ENCODE measurements around the gene TTLL7.

TTLL7 gene

DNA sequence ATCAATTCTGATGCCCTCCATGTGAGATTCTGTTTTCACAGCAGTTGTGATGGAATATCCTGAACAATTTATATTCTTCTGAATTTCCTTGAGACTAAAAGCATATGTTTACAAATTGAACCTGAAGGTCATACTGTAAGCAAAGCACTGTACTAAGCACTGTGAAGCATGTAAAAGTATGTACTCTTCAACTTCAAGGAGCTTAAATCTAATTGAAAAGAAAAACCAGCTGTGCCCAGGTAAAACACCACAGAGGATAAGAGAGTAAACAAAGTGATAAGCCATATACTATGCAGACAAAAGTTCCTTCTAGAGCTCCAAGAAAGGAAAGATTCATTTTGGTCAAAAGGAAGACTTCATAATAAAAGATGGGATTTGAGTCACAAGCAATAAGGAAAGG, 71.9 kb downstream of the TTLL7 start:
- no peaks in the 10 kb centered on the region for H3F3A ChIP-seq (ENCODE audit: insufficient read depth, low read length)
- no peaks in the 10 kb centered on the region for H4K20me1 ChIP-seq (ENCODE audit: insufficient read depth, low read length)
- TF ChIP-seq EZH2 (optimal IDR thresholded peaks at IDR 0.05; ENCODE audit: low read depth, low read length), result no peak
- TF ChIP-seq, protein P1, sequence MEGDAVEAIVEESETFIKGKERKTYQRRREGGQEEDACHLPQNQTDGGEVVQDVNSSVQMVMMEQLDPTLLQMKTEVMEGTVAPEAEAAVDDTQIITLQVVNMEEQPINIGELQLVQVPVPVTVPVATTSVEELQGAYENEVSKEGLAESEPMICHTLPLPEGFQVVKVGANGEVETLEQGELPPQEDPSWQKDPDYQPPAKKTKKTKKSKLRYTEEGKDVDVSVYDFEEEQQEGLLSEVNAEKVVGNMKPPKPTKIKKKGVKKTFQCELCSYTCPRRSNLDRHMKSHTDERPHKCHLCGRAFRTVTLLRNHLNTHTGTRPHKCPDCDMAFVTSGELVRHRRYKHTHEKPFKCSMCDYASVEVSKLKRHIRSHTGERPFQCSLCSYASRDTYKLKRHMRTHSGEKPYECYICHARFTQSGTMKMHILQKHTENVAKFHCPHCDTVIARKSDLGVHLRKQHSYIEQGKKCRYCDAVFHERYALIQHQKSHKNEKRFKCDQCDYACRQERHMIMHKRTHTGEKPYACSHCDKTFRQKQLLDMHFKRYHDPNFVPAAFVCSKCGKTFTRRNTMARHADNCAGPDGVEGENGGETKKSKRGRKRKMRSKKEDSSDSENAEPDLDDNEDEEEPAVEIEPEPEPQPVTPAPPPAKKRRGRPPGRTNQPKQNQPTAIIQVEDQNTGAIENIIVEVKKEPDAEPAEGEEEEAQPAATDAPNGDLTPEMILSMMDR (IDR thresholded peaks at IDR 0.05; ENCODE audit: low read length), result no peak
- TF ChIP-seq EZH2phosphoT487 (IDR thresholded peaks at IDR 0.05; ENCODE audit: low read length), result no peak
- H3K4me1 ChIP-seq (ENCODE audit: low read length), result no peaks in the 10 kb centered on the region
- H3K79me2 ChIP-seq (ENCODE audit: low read length), result no peaks in the 10 kb centered on the region
- no peak overlapping the region for H3K4me3 ChIP-seq (ENCODE audit: low read length)
- H3K9me3 ChIP-seq (replicated peaks; ENCODE audit: insufficient read depth, low read length), result no peaks in the 10 kb centered on the region
- H3K36me3 ChIP-seq (replicated peaks; ENCODE audit: insufficient read depth, low read length), result no peaks in the 10 kb centered on the region
- DNase-seq, result no peak
- no peaks in the 10 kb centered on the region for H3K27me3 ChIP-seq (replicated peaks; ENCODE audit: insufficient read depth, low read length)
- no peaks in the 10 kb centered on the region for H3K9me2 ChIP-seq (replicated peaks; ENCODE audit: insufficient read depth, low read length)
- no peak overlapping the region for H3K27ac ChIP-seq (ENCODE audit: low read length)
- H3K9ac ChIP-seq (ENCODE audit: low read length), result no peak overlapping the region
- H2AFZ ChIP-seq (ENCODE audit: low read length), result no peak overlapping the region
- no peak overlapping the region for H3K4me2 ChIP-seq (ENCODE audit: low read depth, low read length)

DNA sequence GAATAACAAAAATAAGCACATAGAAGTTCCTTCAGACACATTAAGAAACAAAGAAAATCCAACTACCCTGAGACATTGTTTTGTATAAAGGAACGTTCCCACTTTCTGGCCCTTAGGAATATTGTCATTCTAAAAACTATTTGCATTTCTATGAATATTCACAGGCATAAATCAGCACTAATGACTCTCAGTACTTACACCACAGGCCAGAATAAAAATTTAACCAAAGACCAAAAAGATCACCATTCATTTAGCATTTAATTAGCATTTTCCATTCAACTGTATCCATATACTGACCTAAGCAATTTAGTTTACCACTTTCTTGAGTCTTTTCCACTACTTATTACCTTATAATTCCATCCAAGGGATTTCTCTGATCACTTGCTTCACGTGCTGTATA, 75.4 kb downstream of the TTLL7 start:
- H3K36me3 ChIP-seq (replicated peaks; ENCODE audit: insufficient read depth, low read length), result no peaks in the 10 kb centered on the region
- no peak overlapping the region for H2AFZ ChIP-seq (ENCODE audit: low read length)
- H3K27ac ChIP-seq (ENCODE audit: low read length), result no peak overlapping the region
- no peak overlapping the region for H3K4me2 ChIP-seq (ENCODE audit: low read depth, low read length)
- no peaks in the 10 kb centered on the region for H3K79me2 ChIP-seq (ENCODE audit: low read length)
- no peak overlapping the region for H3K4me3 ChIP-seq (ENCODE audit: low read length)
- H3K4me1 ChIP-seq (ENCODE audit: low read length), result no peaks in the 10 kb centered on the region
- H4K20me1 ChIP-seq (ENCODE audit: insufficient read depth, low read length), result no peaks in the 10 kb centered on the region
- no peaks in the 10 kb centered on the region for H3K27me3 ChIP-seq (replicated peaks; ENCODE audit: insufficient read depth, low read length)
- no peaks in the 10 kb centered on the region for H3K9me3 ChIP-seq (replicated peaks; ENCODE audit: insufficient read depth, low read length)
- no peaks in the 10 kb centered on the region for H3F3A ChIP-seq (ENCODE audit: insufficient read depth, low read length)
- no peak overlapping the region for H3K9ac ChIP-seq (ENCODE audit: low read length)
- H3K9me2 ChIP-seq (replicated peaks; ENCODE audit: insufficient read depth, low read length), result no peaks in the 10 kb centered on the region
- no peak for DNase-seq
- TF ChIP-seq, protein P1 (IDR thresholded peaks at IDR 0.05; ENCODE audit: low read length), result no peak
- TF ChIP-seq EZH2 (optimal IDR thresholded peaks at IDR 0.05; ENCODE audit: low read depth, low read length) (no peak), EZH2phosphoT487 (IDR thresholded peaks at IDR 0.05; ENCODE audit: low read length) (no peak)

DNA sequence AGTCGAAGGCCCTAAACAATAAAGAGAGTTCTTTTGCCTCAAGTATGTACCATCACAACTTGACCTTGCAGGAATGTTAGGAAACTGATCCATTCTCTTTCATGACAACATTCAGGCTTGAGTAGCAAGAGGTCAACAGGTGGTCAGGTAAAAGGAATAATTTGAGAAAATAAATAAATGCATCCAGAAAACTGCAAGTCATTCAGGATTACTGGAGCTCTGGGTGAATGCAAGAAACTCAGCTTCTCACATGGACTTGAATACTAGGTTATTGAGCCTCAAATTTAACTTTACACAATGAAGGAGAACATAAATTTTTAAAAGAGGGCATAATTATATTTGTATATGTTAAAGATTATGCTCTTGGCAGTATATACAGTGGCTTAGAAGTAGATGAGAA, 76.5 kb downstream of the TTLL7 start:
- no peak for DNase-seq
- no peaks in the 10 kb centered on the region for H4K20me1 ChIP-seq (ENCODE audit: insufficient read depth, low read length)
- no peaks in the 10 kb centered on the region for H3K9me2 ChIP-seq (replicated peaks; ENCODE audit: insufficient read depth, low read length)
- no peaks in the 10 kb centered on the region for H3K79me2 ChIP-seq (ENCODE audit: low read length)
- TF ChIP-seq EZH2phosphoT487 (IDR thresholded peaks at IDR 0.05; ENCODE audit: low read length) (no peak), EZH2 (optimal IDR thresholded peaks at IDR 0.05; ENCODE audit: low read depth, low read length) (no peak)
- TF ChIP-seq, protein P1 (IDR thresholded peaks at IDR 0.05; ENCODE audit: low read length), result no peak
- no peak overlapping the region for H3K4me2 ChIP-seq (ENCODE audit: low read depth, low read length)
- no peaks in the 10 kb centered on the region for H3F3A ChIP-seq (ENCODE audit: insufficient read depth, low read length)
- no peak overlapping the region for H2AFZ ChIP-seq (ENCODE audit: low read length)
- no peaks in the 10 kb centered on the region for H3K27me3 ChIP-seq (replicated peaks; ENCODE audit: insufficient read depth, low read length)
- H3K9me3 ChIP-seq (replicated peaks; ENCODE audit: insufficient read depth, low read length), result no peaks in the 10 kb centered on the region
- no peak overlapping the region for H3K4me3 ChIP-seq (ENCODE audit: low read length)
- no peaks in the 10 kb centered on the region for H3K36me3 ChIP-seq (replicated peaks; ENCODE audit: insufficient read depth, low read length)
- H3K4me1 ChIP-seq (ENCODE audit: low read length), result no peaks in the 10 kb centered on the region
- H3K9ac ChIP-seq (ENCODE audit: low read length), result no peak overlapping the region
- H3K27ac ChIP-seq (ENCODE audit: low read length), result no peak overlapping the region
